Endometrial microvascular endothelial cells (primary cell): ENCODE data around the gene PPM1M. TPM values are rescaled to one million over a fixed set of nuclear protein-coding genes. Genes with fewer than 3 reads are reported as not detected.

ENCODE experiments used
- total RNA-seq: library from RNA; depleted of rRNA; stranded (reverse); fragments of >200 nt; gene quantifications from one replicate; pipeline ENCODE4 v1.2.3, GENCODE V29; 2015; ENCODE audit errors: inconsistent ontology term

PPM1M gene
- total RNA-seq, 1 donor from 2014 or later, result 15.2 TPM

Other genes with a start within 250 kb of the PPM1M start
- gene RPL29, start 249.9 kb upstream of the PPM1M start, total RNA-seq, result 1,389 TPM
- gene DUSP7, start 189.2 kb upstream of the PPM1M start, total RNA-seq, result 29.4 TPM
- 12.6 TPM for gene POC1A, start 91.3 kb upstream of the PPM1M start, total RNA-seq
- gene ALAS1, start 47.6 kb upstream of the PPM1M start, total RNA-seq, result 61.7 TPM
- gene TLR9, start 20.1 kb upstream of the PPM1M start, total RNA-seq, result not detected
- 185 TPM for gene TWF2, start 6.6 kb upstream of the PPM1M start, total RNA-seq
- gene WDR82, start 32.9 kb downstream of the PPM1M start, total RNA-seq, result 60.1 TPM
- 22.5 TPM for gene GLYCTK, start 42.1 kb downstream of the PPM1M start, total RNA-seq
- 2.1 TPM for gene DNAH1, start 70.6 kb downstream of the PPM1M start, total RNA-seq
- 92.5 TPM for gene BAP1, start 164.2 kb downstream of the PPM1M start, total RNA-seq
- 3.6 TPM for gene PHF7, start 164.9 kb downstream of the PPM1M start, total RNA-seq
- 2.2 TPM for gene SEMA3G, start 199.3 kb downstream of the PPM1M start, total RNA-seq
- gene TNNC1, start 208.3 kb downstream of the PPM1M start, total RNA-seq, result not detected
- gene NISCH, start 209.8 kb downstream of the PPM1M start, total RNA-seq, result 30.7 TPM
- gene STAB1, start 249.6 kb downstream of the PPM1M start, total RNA-seq, result 259 TPM